GM19099 (cell line): ENCODE data around the gene CREB3L2.

Experiments used
- POLR2A ChIP-seq: IDR thresholded peaks from 3 replicates; pipeline ENCODE4 v1.6.1; 2011; ENCODE audit warnings: low read depth; ENCODE audit not compliant: insufficient read length; ENCODE audit errors: extremely low read depth

Gene CREB3L2

DNA sequence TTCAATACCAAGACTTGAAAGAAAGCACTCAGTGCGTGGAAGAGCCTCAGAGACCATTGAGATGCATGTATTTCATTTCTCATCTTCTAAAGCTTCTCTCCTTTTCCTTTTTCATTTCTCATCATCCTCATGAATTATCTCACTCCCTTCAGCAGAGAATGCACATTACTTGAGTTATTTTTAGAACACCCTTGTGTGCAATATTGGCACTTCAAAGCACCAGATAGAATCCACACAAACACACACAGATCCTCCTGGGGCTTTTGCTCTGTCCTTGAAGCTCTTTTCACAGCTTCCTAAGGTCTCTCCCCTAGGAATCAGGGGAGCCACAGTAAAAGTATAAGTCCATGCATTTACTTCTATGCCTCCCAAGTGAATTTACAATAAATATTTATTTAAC lies 173.4 kb downstream of the CREB3L2 start:
- no peak for TF ChIP-seq POLR2A

DNA sequence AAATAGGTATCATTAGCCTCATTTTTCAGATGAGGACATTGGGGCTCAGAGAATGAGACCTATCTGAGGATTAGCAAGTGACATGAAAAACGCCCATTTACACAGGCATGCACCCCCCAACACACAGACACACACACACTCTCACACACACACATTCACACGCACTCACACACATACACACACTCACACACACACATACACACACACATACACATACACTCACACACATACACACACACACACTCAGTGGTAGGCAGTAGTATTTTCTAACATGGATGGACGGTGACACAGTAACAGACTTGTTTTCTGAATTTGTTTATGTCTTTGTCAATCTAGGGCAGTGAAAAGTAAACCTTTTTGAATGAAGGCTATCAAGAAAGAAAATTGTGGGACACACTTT lies 176.4 kb downstream of the CREB3L2 start:
- TF ChIP-seq POLR2A = no peak
